Sigmoid colon (tissue), 7 donors: ENCODE measurements around the gene IPO13. TPM values are rescaled to one million over a fixed set of nuclear protein-coding genes. Genes with fewer than 3 reads are reported as not detected.

Source experiments
- DNase-seq: peaks from one replicate; pipeline ENCODE4 v3.0.0-alpha.2; 2019
- H3K27ac ChIP-seq, 4 donors: fragments of 200-600 bp; sonication (generic); one replicate each; pipeline ENCODE4 v1.5.1; 2016 to 2019; ENCODE audit warnings: mild to moderate bottlenecking in 1 of 4
- H3K27me3 ChIP-seq, 3 donors: fragments of 200-600 bp; sonication (generic); one replicate each; pipeline ENCODE4 v1.5.1; 2019; ENCODE audit warnings: mild to moderate bottlenecking in 1 of 3
- H3K36me3 ChIP-seq, 4 donors: fragments of 200-600 bp; sonication (generic); one replicate each; pipeline ENCODE4 v1.5.1; 2016 to 2019
- H3K4me1 ChIP-seq, 4 donors: fragments of 200-600 bp; sonication (generic); one replicate each; pipeline ENCODE4 v1.5.1; 2017 to 2019
- H3K4me3 ChIP-seq, 4 donors: fragments of 200-600 bp; sonication (generic); one replicate each; pipeline ENCODE4 v1.5.1; 2017 to 2019; ENCODE audit warnings: mild to moderate bottlenecking in 2 of 4, moderate library complexity in 1 of 4
- H3K9me3 ChIP-seq, 4 donors: fragments of 200-600 bp in 3 of 4; sonication (generic) in 3 of 4; one replicate each; pipeline versions ENCODE4 v1.5.1 to v1.6.1; 2013 to 2019
- CTCF ChIP-seq, 4 experiments: fragments of 450-650 bp in 3 of 4; fragments of 200-600 bp in 1 of 4; IDR thresholded peaks; one replicate each; pipeline ENCODE4 v1.5.1; 2016 to 2019; ENCODE audit warnings: antibody characterized with exemption in 4 of 4, mild to moderate bottlenecking in 3 of 4, moderate library complexity in 2 of 4
- EP300 ChIP-seq, 4 donors: sonication (generic); formaldehyde crosslinking; IDR thresholded peaks; one replicate each; pipeline ENCODE4 v1.6.1; 2017; ENCODE audit warnings: antibody characterized with exemption in 4 of 4
- POLR2A ChIP-seq, 2 donors: fragments of 450-650 bp; IDR thresholded peaks; one replicate each; pipeline ENCODE4 v1.6.1; 2016; ENCODE audit warnings: antibody characterized with exemption in 2 of 2, mild to moderate bottlenecking in 2 of 2, moderate library complexity in 2 of 2
- POLR2AphosphoS5 ChIP-seq, 4 donors: sonication (generic); formaldehyde crosslinking; IDR thresholded peaks; one replicate each; pipeline ENCODE4 v1.6.1; 2017; ENCODE audit warnings: antibody characterized with exemption in 4 of 4
- WGBS, 2 donors: extraction: QIAGEN DNeasy Blood & Tissue Kit; methylation state at CpG; one replicate each; pipeline ENCODE4 v1.1.7; 2013; 5-methylcytosine and 5-hydroxymethylcytosine counted together
- intact Hi-C: fragments of 100-400 bp; cut with DNase I; formaldehyde crosslinking; loops from one replicate; pipeline ENCODE4 v1.15.1; 2023
- polyA plus RNA-seq, 3 donors: library from polyadenylated mRNA; stranded (reverse); fragments of 200-250 nt; gene quantifications; one replicate each; pipeline ENCODE4 v1.2.3, GENCODE V29; 2013
- total RNA-seq, 4 donors: library from RNA; depleted of rRNA; stranded (reverse); fragments of >200 nt; gene quantifications; one replicate each; pipeline ENCODE4 v1.1.0, GENCODE V29; 2016
- donor health status: healthy with polysubstance abuse.
- donor health status: Bipolar disorder and iron deficiency.
- donor health status: healthy.

The IPO13 gene
- total and polyA plus RNA-seq, 7 donors = 9.6 to 27.1 (median 16.1) TPM

GRCh38 chr1:43991200-43991475 lies 44.4 kb downstream of the IPO13 start:
- 0 to 1% methylated on average over 10 of the region's 10 CpGs for WGBS, 2 donors
- no peak for TF ChIP-seq POLR2AphosphoS5 (IDR thresholded peaks at IDR 0.05)
- no peak for TF ChIP-seq POLR2A (IDR thresholded peaks at IDR 0.05)
- TF ChIP-seq EP300 (IDR thresholded peaks at IDR 0.05) = no peak
- TF ChIP-seq CTCF (IDR thresholded peaks at IDR 0.05) = no peak
- intact Hi-C loops = loop anchor here (5.0 to 10.0 kb wide), 2 partner anchors 44 to 224 kb away; partner anchors contain the start of genes DMAP1 and IPO13

GRCh38 chr1:43991476-43992231 lies 44.9 kb downstream of the IPO13 start, which contains the start of gene CCDC24:
TSS of gene CCDC24 (plus strand) at chr1:43991599. CDS start at chr1:43991879, 280 bp downstream.
- WGBS, 2 donors = 0 to 1% methylated on average over 66 of the region's 66 CpGs
- intact Hi-C loops = loop anchor here (5.0 to 10.0 kb wide), 2 partner anchors 44 to 223 kb away; partner anchors contain the start of genes DMAP1 and IPO13

More at GRCh38 chr1:43991200-43991475, 44.4 kb downstream of the IPO13 start:
- DNase-seq = no peak
- Histone ChIP-seq H3K27me3 (no peaks in the 10 kb centered on the region), H3K9me3 (no peaks in the 10 kb centered on the region), H3K4me3 (peak overlapping the region; percentile 47 to 77 (median 56)), H3K36me3 (peaks cover 0 to 1% (median under 1%) of the 10 kb centered on the region in 4 donors), H3K4me1 (peaks cover 0 to 18% (median 14%) of the 10 kb centered on the region in 4 donors), H3K27ac (peak overlapping the region; percentile 68 to 84 (median 79))

GRCh38 chr1:43992232-43992995 lies 45.7 kb downstream of the IPO13 start:
- TF ChIP-seq EP300 (IDR thresholded peaks at IDR 0.05) (no peak), POLR2A (IDR thresholded peaks at IDR 0.05) (no peak), POLR2AphosphoS5 (IDR thresholded peaks at IDR 0.05) (no peak), CTCF (IDR thresholded peaks at IDR 0.05) (no peak)
- WGBS, 2 donors = 40 to 49% methylated on average over 11 of the region's 11 CpGs
- Histone ChIP-seq H3K9me3 (no peaks in the 10 kb centered on the region), H3K4me1 (peaks cover 0 to 18% (median 14%) of the 10 kb centered on the region in 4 donors), H3K27ac (peak overlapping the region; percentile 68 to 84 (median 79)), H3K27me3 (no peaks in the 10 kb centered on the region), H3K4me3 (peak overlapping the region; percentile 47 to 77 (median 56)), H3K36me3 (no peaks in the 10 kb centered on the region)
- DNase-seq = peak; percentile 75
- intact Hi-C loops = loop anchor here (5.0 to 10.0 kb wide), 2 partner anchors 45 to 222 kb away; partner anchors contain the start of genes DMAP1 and IPO13

More at GRCh38 chr1:43991476-43992231, 44.9 kb downstream of the IPO13 start, which contains the start of gene CCDC24:
- peak; percentile 93 for DNase-seq
- Histone ChIP-seq H3K27ac (peak within 1 kb of the TSS; percentile 68 to 84 (median 79)), H3K9me3 (no peaks in the 10 kb centered on the region), H3K4me1 (peaks cover 0 to 18% (median 14%) of the 10 kb centered on the region in 4 donors), H3K36me3 (no peaks in the 10 kb centered on the region), H3K27me3 (no peaks in the 10 kb centered on the region), H3K4me3 (peak within 1 kb of the TSS; percentile 47 to 77 (median 56))
- TF ChIP-seq POLR2AphosphoS5 (IDR thresholded peaks at IDR 0.05) (peak; percentile 3 to 60 (median 55)), POLR2A (IDR thresholded peaks at IDR 0.05) (no peak)

GRCh38 chr1:43993206-43993914 lies 46.6 kb downstream of the IPO13 start:
- Histone ChIP-seq H3K27me3 (no peaks in the 10 kb centered on the region), H3K27ac (no peak overlapping the region), H3K4me1 (peaks cover 0 to 18% (median 14%) of the 10 kb centered on the region in 4 donors), H3K36me3 (peaks cover 0 to 2% (median 0%) of the 10 kb centered on the region in 4 donors), H3K9me3 (no peaks in the 10 kb centered on the region), H3K4me3 (no peak overlapping the region)
- no peak for TF ChIP-seq CTCF (IDR thresholded peaks at IDR 0.05)
- TF ChIP-seq EP300 (IDR thresholded peaks at IDR 0.05) = no peak
- TF ChIP-seq POLR2AphosphoS5 (IDR thresholded peaks at IDR 0.05) = no peak
- TF ChIP-seq POLR2A (IDR thresholded peaks at IDR 0.05) = no peak
- no peak for DNase-seq
- intact Hi-C loops = loop anchor here (5.0 to 10.0 kb wide), 2 partner anchors 46 to 221 kb away; partner anchors contain the start of genes DMAP1 and IPO13
- 89 to 96% methylated on average over 9 of the region's 9 CpGs for WGBS, 2 donors
